ENCODE measurements around the gene KAZN. TPM values are rescaled to one million over a fixed set of nuclear protein-coding genes. Genes with fewer than 3 reads are reported as not detected.

The KAZN gene
- total RNA-seq, 1 donor from 2014 or later, result 33.5 TPM

DNA sequence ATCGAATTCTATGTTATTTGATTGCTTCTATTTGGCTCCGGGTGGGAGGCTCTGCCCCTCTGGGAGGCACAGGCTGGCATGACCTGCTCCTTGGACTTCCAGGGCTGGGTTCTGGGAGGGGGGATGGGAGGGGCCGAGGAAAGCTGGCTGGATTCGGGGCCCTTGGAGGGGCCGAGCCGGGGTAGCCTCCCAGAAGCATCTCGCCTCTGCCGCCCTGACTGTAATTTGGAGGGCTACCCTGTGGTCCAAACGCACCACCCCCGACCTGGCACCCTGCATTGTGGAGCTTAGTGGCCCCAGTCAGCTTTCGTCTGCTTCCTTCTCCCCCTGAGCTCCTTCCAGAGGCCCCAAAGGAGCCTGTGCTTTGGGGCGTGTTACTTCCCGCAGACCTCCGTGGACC is 469.7 kb downstream of the KAZN start:
- TF ChIP-seq, protein P1, sequence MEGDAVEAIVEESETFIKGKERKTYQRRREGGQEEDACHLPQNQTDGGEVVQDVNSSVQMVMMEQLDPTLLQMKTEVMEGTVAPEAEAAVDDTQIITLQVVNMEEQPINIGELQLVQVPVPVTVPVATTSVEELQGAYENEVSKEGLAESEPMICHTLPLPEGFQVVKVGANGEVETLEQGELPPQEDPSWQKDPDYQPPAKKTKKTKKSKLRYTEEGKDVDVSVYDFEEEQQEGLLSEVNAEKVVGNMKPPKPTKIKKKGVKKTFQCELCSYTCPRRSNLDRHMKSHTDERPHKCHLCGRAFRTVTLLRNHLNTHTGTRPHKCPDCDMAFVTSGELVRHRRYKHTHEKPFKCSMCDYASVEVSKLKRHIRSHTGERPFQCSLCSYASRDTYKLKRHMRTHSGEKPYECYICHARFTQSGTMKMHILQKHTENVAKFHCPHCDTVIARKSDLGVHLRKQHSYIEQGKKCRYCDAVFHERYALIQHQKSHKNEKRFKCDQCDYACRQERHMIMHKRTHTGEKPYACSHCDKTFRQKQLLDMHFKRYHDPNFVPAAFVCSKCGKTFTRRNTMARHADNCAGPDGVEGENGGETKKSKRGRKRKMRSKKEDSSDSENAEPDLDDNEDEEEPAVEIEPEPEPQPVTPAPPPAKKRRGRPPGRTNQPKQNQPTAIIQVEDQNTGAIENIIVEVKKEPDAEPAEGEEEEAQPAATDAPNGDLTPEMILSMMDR (IDR thresholded peaks at IDR 0.05), result no peak
- no peaks in the 10 kb centered on the region for H3K9me3 ChIP-seq
- H3K27ac ChIP-seq, result peak overlapping the region; percentile 55
- no peak for DNase-seq
- intact Hi-C loops (cut with DNase I), result no loop called here
- H3K36me3 ChIP-seq, result peaks cover 27% of the 10 kb centered on the region
- no peak for ATAC-seq
- H3K4me1 ChIP-seq, result no peaks in the 10 kb centered on the region
- H3K4me3 ChIP-seq, result no peak overlapping the region
- no peaks in the 10 kb centered on the region for H3K27me3 ChIP-seq

DNA sequence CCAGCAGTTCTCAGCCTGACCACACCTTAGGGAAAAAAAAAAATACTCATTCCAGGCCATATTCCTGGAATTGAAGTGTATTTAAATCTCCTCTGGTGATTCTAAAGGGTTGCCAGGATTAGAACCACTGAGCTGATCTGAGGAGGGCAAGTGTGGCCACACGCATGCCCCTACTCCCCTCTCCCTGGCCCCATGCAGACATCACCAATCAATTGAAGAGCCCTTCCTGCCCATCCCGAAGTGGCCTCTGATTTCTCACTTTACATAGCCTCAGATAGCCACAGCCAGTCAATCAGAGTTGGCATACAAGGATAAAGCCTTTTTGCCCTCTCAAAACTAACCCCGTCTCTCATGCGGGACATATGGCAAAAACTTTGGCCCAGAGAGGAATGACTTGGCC is 470.5 kb downstream of the KAZN start:
- TF ChIP-seq, protein P1 (IDR thresholded peaks at IDR 0.05), result no peak
- intact Hi-C loops (cut with DNase I), result no loop called here
- Histone ChIP-seq H3K27me3 (no peaks in the 10 kb centered on the region), H3K4me1 (no peaks in the 10 kb centered on the region), H3K36me3 (peaks cover 21% of the 10 kb centered on the region), H3K27ac (no peak overlapping the region), H3K4me3 (no peak overlapping the region), H3K9me3 (no peaks in the 10 kb centered on the region)
- ATAC-seq, result no peak
- no peak for DNase-seq

DNA sequence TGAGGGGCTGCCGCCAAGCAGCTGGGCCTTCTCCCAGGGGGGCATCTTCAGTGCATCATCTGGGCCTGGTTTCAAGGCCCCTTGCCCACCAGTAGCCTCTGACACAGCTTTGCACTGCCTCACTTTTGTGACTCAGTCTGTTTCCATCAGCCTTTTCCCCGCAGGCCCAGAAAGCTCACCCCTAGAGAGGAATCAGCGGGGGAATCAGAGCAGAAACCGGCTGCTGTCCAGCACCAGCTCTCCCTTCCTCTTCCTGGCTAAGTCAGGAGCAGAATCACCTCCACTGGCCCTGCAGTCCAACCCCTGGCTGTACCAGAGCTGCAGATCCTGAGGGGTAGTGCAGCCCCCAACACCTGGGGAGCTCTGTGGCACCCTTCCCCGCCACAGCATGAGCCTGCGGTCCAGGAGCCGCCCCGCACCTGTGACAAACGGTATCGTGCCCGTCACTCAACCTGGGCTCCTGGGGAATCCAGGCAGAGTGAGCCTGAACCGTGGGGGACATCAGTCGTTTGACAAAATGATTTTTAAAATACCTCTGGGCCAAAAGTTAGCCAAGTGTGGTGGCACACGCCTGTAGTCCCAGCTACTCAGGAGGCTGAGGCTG is 471.8 kb downstream of the KAZN start:
- ATAC-seq (no peak), DNase-seq (no peak)
- Histone ChIP-seq H3K4me1 (no peaks in the 10 kb centered on the region), H3K27ac (no peak overlapping the region), H3K4me3 (no peak overlapping the region), H3K27me3 (no peaks in the 10 kb centered on the region), H3K9me3 (no peaks in the 10 kb centered on the region), H3K36me3 (peaks cover 9% of the 10 kb centered on the region)
- TF ChIP-seq, protein P1 (IDR thresholded peaks at IDR 0.05), result no peak
- intact Hi-C loops (cut with DNase I), result no loop called here

DNA sequence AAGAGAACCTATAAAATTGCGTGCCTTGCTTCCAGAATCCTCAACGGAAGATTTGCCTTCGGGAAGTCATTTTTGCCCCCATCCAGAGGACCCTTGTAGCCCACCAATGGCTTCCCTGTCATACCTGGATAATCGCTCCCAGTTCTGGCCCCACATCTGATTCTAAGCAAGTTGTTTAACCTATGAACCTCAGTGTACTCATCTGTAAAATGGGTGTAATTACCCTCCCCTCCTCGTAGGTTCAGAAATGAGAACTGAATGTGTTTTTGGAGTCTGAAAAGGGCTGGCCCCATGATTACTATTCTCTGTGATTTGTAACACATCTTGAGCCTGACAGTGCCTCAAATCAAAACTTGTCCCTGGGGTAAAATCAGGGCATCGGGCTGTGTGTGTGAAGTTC is 473.5 kb downstream of the KAZN start:
- TF ChIP-seq, protein P1 (IDR thresholded peaks at IDR 0.05), result no peak
- Histone ChIP-seq H3K4me1 (no peaks in the 10 kb centered on the region), H3K36me3 (no peaks in the 10 kb centered on the region), H3K27me3 (no peaks in the 10 kb centered on the region), H3K27ac (no peak overlapping the region), H3K4me3 (no peak overlapping the region), H3K9me3 (no peaks in the 10 kb centered on the region)
- ATAC-seq (no peak), DNase-seq (no peak)
- intact Hi-C loops (cut with DNase I), result no loop called here

DNA sequence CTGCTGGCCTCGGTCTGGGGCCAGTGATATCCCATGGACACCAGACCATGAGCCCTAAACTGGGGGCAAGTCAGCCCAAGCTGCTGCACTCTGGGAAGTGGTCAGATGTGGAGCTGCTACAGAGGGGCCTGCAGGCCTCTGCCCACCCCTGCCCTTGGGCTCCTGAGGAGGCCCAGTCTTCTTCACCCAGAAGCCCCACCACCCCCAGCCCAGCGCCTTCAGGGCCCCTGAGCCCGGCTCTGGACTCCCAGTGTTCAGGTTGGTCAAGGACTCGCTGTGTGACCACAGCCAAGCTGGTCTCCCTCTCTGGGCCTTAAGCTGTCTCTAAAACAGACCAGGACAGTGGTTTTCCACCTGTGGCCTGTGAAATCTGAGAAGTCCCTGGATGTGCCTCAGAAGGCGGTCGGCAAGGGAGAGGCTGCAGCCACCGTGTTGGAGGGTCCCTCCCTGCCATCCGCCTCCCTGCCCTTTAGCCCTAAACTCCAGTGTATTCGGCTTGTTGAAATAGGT is 475.4 kb downstream of the KAZN start:
- H3K4me3 ChIP-seq, result no peak overlapping the region
- no peaks in the 10 kb centered on the region for H3K9me3 ChIP-seq
- H3K36me3 ChIP-seq, result no peaks in the 10 kb centered on the region
- no peak overlapping the region for H3K27ac ChIP-seq
- H3K4me1 ChIP-seq, result no peaks in the 10 kb centered on the region
- DNase-seq (no peak), ATAC-seq (no peak)
- TF ChIP-seq, protein P1 (IDR thresholded peaks at IDR 0.05), result no peak
- intact Hi-C loops (cut with DNase I), result no loop called here
- no peaks in the 10 kb centered on the region for H3K27me3 ChIP-seq

DNA sequence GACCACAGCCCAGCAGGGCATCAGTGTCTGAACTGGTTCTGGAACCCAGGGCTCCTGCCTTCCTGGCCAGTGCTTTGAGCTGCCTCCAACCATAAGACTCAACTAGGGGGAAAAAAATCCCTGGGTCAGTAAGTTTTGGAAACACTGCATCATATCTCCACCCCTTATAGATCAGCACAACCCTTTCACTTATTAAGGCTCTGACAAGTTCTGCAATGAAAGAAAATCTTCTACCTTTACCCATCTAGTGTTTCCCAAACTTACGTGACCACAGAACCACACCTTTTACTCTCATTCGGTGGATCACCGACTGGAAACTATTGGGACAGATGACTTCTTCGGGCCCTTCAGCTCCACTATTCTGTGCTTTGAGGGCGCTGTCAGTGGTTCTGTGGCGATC is 476.7 kb downstream of the KAZN start:
- TF ChIP-seq, protein P1 (IDR thresholded peaks at IDR 0.05), result no peak
- H3K36me3 ChIP-seq, result no peaks in the 10 kb centered on the region
- ATAC-seq, result no peak
- H3K4me3 ChIP-seq, result no peak overlapping the region
- H3K27me3 ChIP-seq, result no peaks in the 10 kb centered on the region
- H3K9me3 ChIP-seq, result no peaks in the 10 kb centered on the region
- H3K27ac ChIP-seq, result no peak overlapping the region
- intact Hi-C loops (cut with DNase I), result no loop called here
- no peak for DNase-seq
- no peaks in the 10 kb centered on the region for H3K4me1 ChIP-seq

Data from upper lobe of right lung (tissue), 1 donor.